ENCODE results near the gene DTNBP1. TPM values are rescaled to one million over a fixed set of nuclear protein-coding genes. Genes with fewer than 3 reads are reported as not detected.

DTNBP1 gene
- total and polyA plus RNA-seq, 2 of the 13 experiments (the other 11 are each of a cell fraction or from before 2014, with no cell fraction given): 6.6 to 19.1 TPM

DNA sequence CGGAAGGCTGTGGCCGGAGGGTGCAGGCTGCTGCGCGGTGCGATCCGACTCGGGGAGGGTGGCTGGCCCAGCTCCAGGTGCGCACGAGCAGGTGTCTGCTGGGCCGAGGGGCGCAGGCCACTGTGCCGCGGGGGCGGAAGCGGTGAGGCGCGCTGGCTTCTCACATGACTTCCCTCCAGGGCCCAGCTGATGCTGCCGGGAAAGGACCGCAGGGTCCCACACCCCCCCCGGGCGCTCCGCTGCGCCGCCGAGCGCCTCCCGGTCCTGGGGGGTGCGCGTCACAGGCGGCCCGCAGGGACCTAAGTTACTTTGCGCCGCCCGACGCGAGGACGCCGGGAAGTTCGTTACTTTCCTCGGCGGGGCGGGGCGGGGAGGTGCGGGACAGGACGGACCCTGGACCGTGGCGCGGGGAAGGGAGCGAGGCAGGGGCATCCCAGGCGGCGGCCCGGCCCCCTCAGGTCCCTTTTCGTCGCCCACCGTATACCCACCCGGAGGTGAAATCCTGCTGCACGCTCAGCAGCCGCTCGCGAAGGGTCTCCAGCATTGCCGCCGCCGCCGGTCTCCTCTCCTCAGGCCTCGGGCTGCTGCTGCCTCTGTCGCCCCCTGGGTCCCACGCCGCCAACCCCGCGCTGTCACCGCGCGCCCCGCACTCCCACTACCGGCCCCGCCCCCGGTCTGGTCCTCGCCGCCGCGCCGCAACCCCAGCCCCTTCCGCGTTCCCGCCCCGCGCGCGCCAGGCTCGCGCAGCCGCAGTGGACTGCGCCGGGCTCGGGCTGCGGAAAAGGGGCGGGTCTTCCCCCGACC is at the start of gene DTNBP1 (continued):
- TF ChIP-seq FOSL1 (CRISPR knock-in tag; IDR thresholded peaks at IDR 0.05; ENCODE audit: borderline replicate concordance) (0 out of 2 replicates have a peak, but pooled peaks have one; percentile 7), ZNF225 (CRISPR knock-in tag; IDR thresholded peaks at IDR 0.05) (no peak; the same call in 1 of the 2 replicates), MYNN (CRISPR knock-in tag; IDR thresholded peaks at IDR 0.05; ENCODE audit: low read depth) (no peak), TBX2 (CRISPR knock-in tag; IDR thresholded peaks at IDR 0.05; ENCODE audit: borderline replicate concordance) (peak; percentile 82), ATM (IDR thresholded peaks at IDR 0.05; ENCODE audit: borderline replicate concordance) (no peak), RXRB (CRISPR knock-in tag; IDR thresholded peaks at IDR 0.05; ENCODE audit: borderline replicate concordance) (no peak), SRSF9 (IDR thresholded peaks at IDR 0.05; ENCODE audit: borderline replicate concordance, insufficient read depth, low read depth, low read length, poor library complexity, severe bottlenecking) (no peak), HIVEP1 (CRISPR knock-in tag; IDR thresholded peaks at IDR 0.05) (peak; percentile 90), KLF13 (CRISPR knock-in tag; IDR thresholded peaks at IDR 0.05) (no peak), ZNF598 (CRISPR knock-in tag; IDR thresholded peaks at IDR 0.05; ENCODE audit: borderline replicate concordance) (no peak), MZF1 (CRISPR knock-in tag; IDR thresholded peaks at IDR 0.05; ENCODE audit: borderline replicate concordance) (no peak), HCFC1 (IDR thresholded peaks at IDR 0.05; ENCODE audit: low read depth, low read length) (0 out of 2 replicates have a peak, but pooled peaks have one; percentile 7), HMGA1 (CRISPR knock-in tag; conservative IDR thresholded peaks at IDR 0.05) (no peak), ZNF205 (CRISPR knock-in tag; IDR thresholded peaks at IDR 0.05) (no peak), ZNF589 (CRISPR knock-in tag; conservative IDR thresholded peaks at IDR 0.05) (peak; percentile 84), EHMT2 (IDR thresholded peaks at IDR 0.05; ENCODE audit: borderline replicate concordance, low read depth, low read length) (no peak), ZNF343 (CRISPR knock-in tag; IDR thresholded peaks at IDR 0.05) (peak; percentile 91), GPN1 (CRISPR knock-in tag; IDR thresholded peaks at IDR 0.05; ENCODE audit: borderline replicate concordance) (no peak; the same call in 1 of the 2 replicates), FOXK2 (IDR thresholded peaks at IDR 0.05) (no peak), ZSCAN21 (CRISPR knock-in tag; IDR thresholded peaks at IDR 0.05; ENCODE audit: borderline replicate concordance) (peak; percentile 59; the same call in 1 of the 2 replicates), ZNF720 (CRISPR knock-in tag; IDR thresholded peaks at IDR 0.05) (no peak), KLF15 (CRISPR knock-in tag; IDR thresholded peaks at IDR 0.05; ENCODE audit: borderline replicate concordance) (no peak; the same call in 1 of the 2 replicates), ZFY (CRISPR knock-in tag; IDR thresholded peaks at IDR 0.05) (peak; percentile 91), HNRNPK (IDR thresholded peaks at IDR 0.05; ENCODE audit: low read depth, low read length, poor library complexity, severe bottlenecking) (no peak), ZNF484 (CRISPR knock-in tag; IDR thresholded peaks at IDR 0.05; ENCODE audit: borderline replicate concordance, low read depth) (no peak), ZFP1 (CRISPR knock-in tag; IDR thresholded peaks at IDR 0.05) (no peak)
- TF ChIP-seq, protein P1, sequence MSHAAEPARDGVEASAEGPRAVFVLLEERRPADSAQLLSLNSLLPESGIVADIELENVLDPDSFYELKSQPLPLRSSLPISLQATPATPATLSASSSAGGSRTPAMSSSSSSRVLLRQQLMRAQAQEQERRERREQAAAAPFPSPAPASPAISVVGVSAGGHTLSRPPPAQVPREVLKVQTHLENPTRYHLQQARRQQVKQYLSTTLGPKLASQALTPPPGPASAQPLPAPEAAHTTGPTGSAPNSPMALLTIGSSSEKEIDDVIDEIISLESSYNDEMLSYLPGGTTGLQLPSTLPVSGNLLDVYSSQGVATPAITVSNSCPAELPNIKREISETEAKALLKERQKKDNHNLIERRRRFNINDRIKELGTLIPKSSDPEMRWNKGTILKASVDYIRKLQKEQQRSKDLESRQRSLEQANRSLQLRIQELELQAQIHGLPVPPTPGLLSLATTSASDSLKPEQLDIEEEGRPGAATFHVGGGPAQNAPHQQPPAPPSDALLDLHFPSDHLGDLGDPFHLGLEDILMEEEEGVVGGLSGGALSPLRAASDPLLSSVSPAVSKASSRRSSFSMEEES (CRISPR knock-in tag; IDR thresholded peaks at IDR 0.05): 0 out of 2 replicates have a peak, but pooled peaks have one; percentile 49
- TF ChIP-seq, protein P2, sequence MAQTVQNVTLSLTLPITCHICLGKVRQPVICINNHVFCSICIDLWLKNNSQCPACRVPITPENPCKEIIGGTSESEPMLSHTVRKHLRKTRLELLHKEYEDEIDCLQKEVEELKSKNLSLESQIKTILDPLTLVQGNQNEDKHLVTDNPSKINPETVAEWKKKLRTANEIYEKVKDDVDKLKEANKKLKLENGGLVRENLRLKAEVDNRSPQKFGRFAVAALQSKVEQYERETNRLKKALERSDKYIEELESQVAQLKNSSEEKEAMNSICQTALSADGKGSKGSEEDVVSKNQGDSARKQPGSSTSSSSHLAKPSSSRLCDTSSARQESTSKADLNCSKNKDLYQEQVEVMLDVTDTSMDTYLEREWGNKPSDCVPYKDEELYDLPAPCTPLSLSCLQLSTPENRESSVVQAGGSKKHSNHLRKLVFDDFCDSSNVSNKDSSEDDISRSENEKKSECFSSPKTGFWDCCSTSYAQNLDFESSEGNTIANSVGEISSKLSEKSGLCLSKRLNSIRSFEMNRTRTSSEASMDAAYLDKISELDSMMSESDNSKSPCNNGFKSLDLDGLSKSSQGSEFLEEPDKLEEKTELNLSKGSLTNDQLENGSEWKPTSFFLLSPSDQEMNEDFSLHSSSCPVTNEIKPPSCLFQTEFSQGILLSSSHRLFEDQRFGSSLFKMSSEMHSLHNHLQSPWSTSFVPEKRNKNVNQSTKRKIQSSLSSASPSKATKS (CRISPR knock-in tag; IDR thresholded peaks at IDR 0.05): no peak; the same call in 1 of the 2 replicates

Measured in HepG2 (cell line).